ENCODE measurements around the gene YLPM1. TPM values are rescaled to one million over a fixed set of nuclear protein-coding genes. Genes with fewer than 3 reads are reported as not detected.

YLPM1 gene, protein sequence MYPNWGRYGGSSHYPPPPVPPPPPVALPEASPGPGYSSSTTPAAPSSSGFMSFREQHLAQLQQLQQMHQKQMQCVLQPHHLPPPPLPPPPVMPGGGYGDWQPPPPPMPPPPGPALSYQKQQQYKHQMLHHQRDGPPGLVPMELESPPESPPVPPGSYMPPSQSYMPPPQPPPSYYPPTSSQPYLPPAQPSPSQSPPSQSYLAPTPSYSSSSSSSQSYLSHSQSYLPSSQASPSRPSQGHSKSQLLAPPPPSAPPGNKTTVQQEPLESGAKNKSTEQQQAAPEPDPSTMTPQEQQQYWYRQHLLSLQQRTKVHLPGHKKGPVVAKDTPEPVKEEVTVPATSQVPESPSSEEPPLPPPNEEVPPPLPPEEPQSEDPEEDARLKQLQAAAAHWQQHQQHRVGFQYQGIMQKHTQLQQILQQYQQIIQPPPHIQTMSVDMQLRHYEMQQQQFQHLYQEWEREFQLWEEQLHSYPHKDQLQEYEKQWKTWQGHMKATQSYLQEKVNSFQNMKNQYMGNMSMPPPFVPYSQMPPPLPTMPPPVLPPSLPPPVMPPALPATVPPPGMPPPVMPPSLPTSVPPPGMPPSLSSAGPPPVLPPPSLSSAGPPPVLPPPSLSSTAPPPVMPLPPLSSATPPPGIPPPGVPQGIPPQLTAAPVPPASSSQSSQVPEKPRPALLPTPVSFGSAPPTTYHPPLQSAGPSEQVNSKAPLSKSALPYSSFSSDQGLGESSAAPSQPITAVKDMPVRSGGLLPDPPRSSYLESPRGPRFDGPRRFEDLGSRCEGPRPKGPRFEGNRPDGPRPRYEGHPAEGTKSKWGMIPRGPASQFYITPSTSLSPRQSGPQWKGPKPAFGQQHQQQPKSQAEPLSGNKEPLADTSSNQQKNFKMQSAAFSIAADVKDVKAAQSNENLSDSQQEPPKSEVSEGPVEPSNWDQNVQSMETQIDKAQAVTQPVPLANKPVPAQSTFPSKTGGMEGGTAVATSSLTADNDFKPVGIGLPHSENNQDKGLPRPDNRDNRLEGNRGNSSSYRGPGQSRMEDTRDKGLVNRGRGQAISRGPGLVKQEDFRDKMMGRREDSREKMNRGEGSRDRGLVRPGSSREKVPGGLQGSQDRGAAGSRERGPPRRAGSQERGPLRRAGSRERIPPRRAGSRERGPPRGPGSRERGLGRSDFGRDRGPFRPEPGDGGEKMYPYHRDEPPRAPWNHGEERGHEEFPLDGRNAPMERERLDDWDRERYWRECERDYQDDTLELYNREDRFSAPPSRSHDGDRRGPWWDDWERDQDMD (N-terminal part only)
- total RNA-seq: 20.5 and 20.9 TPM in 2 replicates

DNA sequence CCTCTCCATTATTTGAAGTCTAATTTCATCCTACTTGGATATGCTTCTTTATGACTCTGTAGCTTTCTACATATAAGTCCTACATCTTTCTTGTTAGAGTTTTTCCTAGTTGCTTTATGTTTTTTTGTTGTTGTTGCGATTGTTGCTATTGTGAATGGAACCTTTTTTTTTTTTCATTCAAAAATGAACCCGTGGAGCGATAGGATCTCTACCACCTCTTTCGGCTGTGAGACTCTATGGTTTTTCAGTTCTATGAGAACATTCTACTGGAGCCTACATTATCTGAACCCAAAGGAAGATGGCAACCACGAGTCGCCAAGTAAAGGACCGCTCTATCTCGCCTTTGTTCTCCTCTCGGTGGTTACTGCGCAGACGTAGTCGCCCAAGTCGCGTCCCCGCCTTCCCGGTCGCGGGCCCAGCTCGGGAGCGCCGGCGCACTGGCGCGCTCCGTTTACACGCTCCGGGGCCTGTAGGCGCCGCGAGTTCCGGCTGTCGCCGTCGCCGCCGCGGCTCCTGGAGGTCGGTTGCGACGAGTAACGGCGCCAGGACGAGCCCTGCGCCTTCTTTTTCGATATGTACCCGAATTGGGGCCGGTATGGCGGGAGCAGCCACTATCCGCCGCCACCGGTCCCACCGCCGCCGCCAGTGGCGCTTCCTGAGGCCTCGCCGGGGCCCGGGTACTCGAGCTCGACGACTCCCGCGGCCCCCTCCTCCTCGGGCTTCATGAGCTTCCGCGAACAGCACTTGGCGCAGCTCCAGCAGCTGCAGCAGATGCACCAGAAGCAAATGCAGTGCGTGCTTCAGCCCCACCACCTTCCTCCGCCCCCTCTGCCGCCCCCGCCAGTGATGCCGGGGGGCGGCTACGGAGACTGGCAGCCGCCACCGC is at the start of gene YLPM1:
YLPM1 (plus strand) TSS at position 400 of the 886 bp plus-strand sequence; CDS start at position 574, 174 bp downstream.

DNA sequence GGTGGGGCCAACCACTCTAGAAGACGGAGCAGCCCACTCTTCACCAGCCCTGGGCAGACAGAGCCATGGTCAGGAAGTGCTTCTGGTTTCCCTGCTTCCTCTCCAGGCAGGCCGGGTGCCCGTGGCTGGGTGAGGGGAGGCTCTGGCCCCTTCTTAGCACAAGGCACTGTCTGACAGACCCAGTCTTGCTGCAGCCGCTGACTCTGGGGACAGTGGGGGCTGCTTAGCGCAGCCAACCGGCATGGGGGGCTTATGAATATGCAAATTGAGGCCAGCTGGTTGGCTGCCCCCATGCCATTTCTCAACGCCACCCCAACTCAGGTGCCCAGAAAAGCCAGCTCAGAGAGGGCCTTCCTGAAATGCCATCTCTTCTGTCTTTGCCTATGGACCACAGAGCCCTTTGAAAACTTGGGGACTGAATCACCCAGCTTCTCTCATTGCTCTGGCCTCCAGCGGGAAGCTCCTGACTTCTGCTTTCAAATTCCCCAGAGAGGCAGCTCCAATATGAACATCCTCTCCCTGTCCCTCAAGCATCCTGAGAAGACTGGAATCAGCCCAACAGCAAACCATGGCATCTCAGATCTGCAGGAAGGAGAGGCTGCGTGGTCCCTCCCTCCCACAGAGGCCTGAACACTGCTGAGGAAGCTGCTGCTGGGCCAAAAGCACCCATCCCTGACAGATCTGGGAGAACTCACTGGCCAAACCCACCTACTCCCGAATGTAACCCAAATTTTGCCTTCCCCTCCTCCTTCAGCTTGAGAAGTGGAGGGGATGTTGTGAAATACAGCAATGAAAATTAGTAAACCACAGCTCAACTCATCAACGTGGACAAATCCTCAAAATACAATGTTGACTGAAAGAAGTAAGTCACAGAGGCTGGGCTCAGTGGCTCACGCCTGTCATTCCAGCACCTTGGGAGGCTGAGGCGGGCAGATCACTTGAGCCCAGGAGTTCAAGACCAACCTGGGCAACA is 113.1 kb downstream of the YLPM1 start, which contains the start of gene PROX2:
PROX2 (minus strand) TSS at position 205 of the 973 bp plus-strand sequence. CDS start 12,311 bp downstream, outside the sequence.

DNA sequence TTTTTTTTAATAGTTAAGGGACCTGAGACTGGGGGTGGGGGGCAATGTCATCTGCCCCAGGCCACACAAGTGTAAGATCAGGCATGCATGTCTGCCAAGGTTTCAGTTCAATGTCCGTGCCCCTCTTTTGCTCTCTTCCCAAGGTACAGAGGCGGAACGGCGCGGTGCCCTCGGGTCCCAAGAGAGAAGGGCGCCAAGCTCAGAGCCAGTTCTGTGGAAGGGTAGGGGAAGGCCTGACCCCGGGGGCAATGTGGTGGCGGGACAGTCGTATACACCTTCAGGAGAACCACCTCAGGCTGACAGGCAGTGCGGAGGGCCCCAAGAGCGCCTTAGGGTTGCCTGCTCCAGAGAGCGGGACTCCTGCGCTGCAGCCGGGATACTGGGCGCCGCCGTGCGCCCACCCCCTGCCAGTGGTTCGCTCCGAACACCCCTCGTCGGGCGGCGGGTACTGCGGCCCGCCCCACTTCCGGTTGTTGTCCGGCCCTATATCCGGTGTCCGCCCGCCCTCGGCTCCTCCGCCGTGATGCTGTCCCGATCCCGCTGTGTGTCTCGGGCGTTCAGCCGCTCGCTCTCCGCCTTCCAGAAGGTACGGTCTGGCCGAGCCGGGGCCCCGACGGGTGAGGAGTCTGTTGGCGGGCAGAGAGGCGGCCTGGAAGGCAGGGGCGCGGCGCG is 118.5 kb downstream of the YLPM1 start, which contains the start of gene DLST:
DLST (plus strand) TSS at position 486 of the 672 bp plus-strand sequence; CDS start at position 524, 38 bp downstream.

Other genes starting within 250 kb of the YLPM1 start
- gene LTBP2, start 151.1 kb upstream of the YLPM1 start, total RNA-seq: 156 and 186 TPM in 2 replicates
- 21.7 and 32.8 TPM in 2 replicates for gene AREL1, start 50.2 kb upstream of the YLPM1 start, total RNA-seq
- 40.6 and 45.2 TPM in 2 replicates for gene FCF1, start 50.2 kb upstream of the YLPM1 start, total RNA-seq
- not detected in 2 replicates for gene PROX2, start 112.8 kb downstream of the YLPM1 start, total RNA-seq
- gene DLST, start 118.6 kb downstream of the YLPM1 start, total RNA-seq: 48.5 and 80.7 TPM in 2 replicates
- 0.56 and 0.96 TPM in 2 replicates for gene RPS6KL1, start 159.9 kb downstream of the YLPM1 start, total RNA-seq
- 14.0 and 17.8 TPM in 2 replicates for gene PGF, start 192.3 kb downstream of the YLPM1 start, total RNA-seq
- gene EIF2B2, start 239.6 kb downstream of the YLPM1 start, total RNA-seq: 46.2 and 73.4 TPM in 2 replicates